Endothelial cell of umbilical vein (primary cell): ENCODE measurements around the gene DDX27. TPM values are rescaled to one million over a fixed set of nuclear protein-coding genes. Genes with fewer than 3 reads are reported as not detected.

Source experiments
- BruUV-seq: library from RNA; stranded (reverse); fragments of 400-500 nt; replicated peaks from 2 replicates; lab custom pipeline; 2021; lab: Mats Ljungman, UMichigan
- CTCF ChIA-PET: fragments of 300-600, 350-600 bp; sonication (Branson Sonifier 250); formaldehyde crosslinking; loops from one replicate; lab custom pipeline; 2021; ENCODE audit warnings: antibody characterized with exemption, inconsistent platforms; lab: Charles Lee
- POLR2A ChIA-PET: fragments of 300-600, 350-600 bp; sonication (Branson Sonifier 250); formaldehyde crosslinking; loops from one replicate; lab custom pipeline; 2021; ENCODE audit warnings: antibody characterized with exemption, inconsistent platforms; lab: Charles Lee
- DNase-seq: peaks from one replicate; pipeline ENCODE4 v3.0.0-alpha.2; 2011; ENCODE audit warnings: low read depth, low spot score
- FAIRE-seq: peaks from 2 replicates; lab custom pipeline; 2011; peaks lifted over from hg19 to GRCh38; lab: Jason Lieb, UNC
- H2AFZ ChIP-seq: 2 replicates; pipeline ENCODE4 v1.6.0; 2012; ENCODE audit warnings: low read depth, low read length, control low read depth, inconsistent platforms
- H3K27ac ChIP-seq: 2 replicates; pipeline ENCODE4 v1.5.1; 2011; ENCODE audit warnings: low read depth, mild to moderate bottlenecking, control low read depth, low read length, moderate library complexity; ENCODE audit not compliant: insufficient read depth
- H3K27me3 ChIP-seq, 2 experiments: 2 replicates each; pipeline versions ENCODE4 v1.6.0 to v1.6.1; 2011; ENCODE audit warnings: low read length in 2 of 2, mixed read lengths in 1 of 2; ENCODE audit not compliant: control insufficient read depth in 2 of 2, insufficient read depth in 2 of 2
- H3K36me3 ChIP-seq, 2 experiments: 2 replicates in 1 of 2; 3 replicates in 1 of 2; pipeline ENCODE4 v1.5.1; 2011; ENCODE audit warnings: low read length in 2 of 2, mild to moderate bottlenecking in 1 of 2, moderate library complexity in 1 of 2; ENCODE audit not compliant: control insufficient read depth in 2 of 2, insufficient read depth in 2 of 2; ENCODE audit errors: extremely low read depth in 1 of 2
- H3K4me1 ChIP-seq: 3 replicates; pipeline ENCODE4 v1.5.1; 2011; ENCODE audit warnings: mild to moderate bottlenecking, low read length; ENCODE audit not compliant: control insufficient read depth, insufficient read depth; ENCODE audit errors: extremely low read depth
- H3K4me2 ChIP-seq: 2 replicates; pipeline ENCODE4 v1.6.1; 2011; ENCODE audit warnings: low read length, control low read depth, mixed read lengths; ENCODE audit not compliant: insufficient read depth
- H3K4me3 ChIP-seq, 3 experiments: fragments of 200-600 bp in 1 of 3; sonication (generic), shearing (Covaris generic) in 1 of 3; replicated peaks in 1 of 3; 2 replicates each; pipeline ENCODE4 v1.5.1; 2011 to 2016; ENCODE audit warnings: control low read depth in 3 of 3, low read length in 3 of 3, mild to moderate bottlenecking in 2 of 3, inconsistent platforms in 1 of 3, low read depth in 1 of 3, moderate library complexity in 1 of 3; ENCODE audit not compliant: insufficient read depth in 1 of 3
- H3K79me2 ChIP-seq: 2 replicates; pipeline ENCODE4 v1.6.0; 2012; ENCODE audit warnings: low read length, inconsistent platforms; ENCODE audit not compliant: control insufficient read depth, insufficient read depth
- H3K9ac ChIP-seq: replicated peaks from 2 replicates; pipeline ENCODE3; 2011; ENCODE audit warnings: low read length, control low read depth; ENCODE audit not compliant: insufficient read depth; ENCODE audit errors: extremely low read depth
- H3K9me1 ChIP-seq: replicated peaks from 3 replicates; pipeline ENCODE4 v1.6.0; 2011; ENCODE audit warnings: mild to moderate bottlenecking, low read length; ENCODE audit not compliant: control insufficient read depth, insufficient read depth; ENCODE audit errors: extremely low read depth
- H3K9me3 ChIP-seq: replicated peaks from 2 replicates; pipeline ENCODE4 v1.5.1; 2012; ENCODE audit warnings: low read length, inconsistent platforms; ENCODE audit not compliant: control insufficient read depth, insufficient read depth
- H4K20me1 ChIP-seq: replicated peaks from 2 replicates; pipeline ENCODE3; 2011; ENCODE audit warnings: mild to moderate bottlenecking, low read length; ENCODE audit not compliant: control insufficient read depth, insufficient read depth; ENCODE audit errors: extremely low read depth
- EZH2 ChIP-seq: IDR thresholded peaks from 2 replicates; pipeline ENCODE4 v1.6.1; 2012; ENCODE audit warnings: borderline replicate concordance, low read depth, mild to moderate bottlenecking, moderate library complexity, low read length, inconsistent platforms; ENCODE audit not compliant: severe bottlenecking
- FOS ChIP-seq: IDR thresholded peaks from 2 replicates; pipeline ENCODE4 v1.6.1; 2011; ENCODE audit warnings: mild to moderate bottlenecking, low read length, moderate library complexity, borderline replicate concordance; ENCODE audit not compliant: insufficient read depth
- GATA2 ChIP-seq: IDR thresholded peaks from 2 replicates; pipeline ENCODE4 v1.7.0; 2011; ENCODE audit warnings: low read depth, mild to moderate bottlenecking, moderate library complexity, mixed read lengths, low read length; ENCODE audit not compliant: insufficient read length, insufficient read depth
- JUN ChIP-seq: IDR thresholded peaks from 2 replicates; pipeline ENCODE4 v1.6.1; 2011; ENCODE audit warnings: borderline replicate concordance, low read depth; ENCODE audit not compliant: insufficient read length, insufficient read depth
- MYC ChIP-seq: IDR thresholded peaks from one replicate; pipeline ENCODE4 v1.6.1; 2011; ENCODE audit warnings: mild to moderate bottlenecking, low read depth, low read length
- POLR2A ChIP-seq: IDR thresholded peaks from 2 replicates; pipeline ENCODE4 v1.6.1; 2012; ENCODE audit warnings: low read depth, mild to moderate bottlenecking, control low read depth, low read length
- POLR2AphosphoS5 ChIP-seq: IDR thresholded peaks from 2 replicates; pipeline ENCODE4 v1.6.1; 2012; ENCODE audit warnings: low read depth, mild to moderate bottlenecking, control low read depth, low read length, moderate library complexity; ENCODE audit not compliant: insufficient read depth
- dilution Hi-C: fragments of 300-500 bp; cut with MboI; formaldehyde crosslinking; loops from one replicate; pipeline ENCODE4 v1.15.0; 2019; ENCODE audit warnings: low sequenced_read_pairs; ENCODE audit not compliant: extremely low pct_ligation_motif_present
- intact Hi-C: fragments of 100-400 bp; cut with micrococcal nuclease; formaldehyde crosslinking; loops from one replicate; pipeline ENCODE4 v1.10.0; 2022
- polyA plus RNA-seq, 4 experiments: library from polyadenylated mRNA; depleted of rRNA in 3 of 4; stranded (reverse) in 3 of 4; unstranded in 1 of 4; fragments of >200 nt; gene quantifications; 2 replicates each; pipeline versions ENCODE4 v1.2.1 to v1.2.3, GENCODE V29; 2011 to 2012; ENCODE audit warnings: missing spikeins in 1 of 4
- total RNA-seq: library from RNA; stranded (reverse); gene quantifications from 2 replicates; pipeline ENCODE4 v1.2.3, GENCODE V29; 2021
- TF ChIP-seq, protein P1 (sequence below), 2 donors: IDR thresholded peaks; 1 replicate in 1 of 2; 2 replicates in 1 of 2; pipeline ENCODE4 v1.5.1; 2011; ENCODE audit warnings: low read length in 2 of 2, mild to moderate bottlenecking in 2 of 2, moderate library complexity in 2 of 2, control low read depth in 1 of 2, inconsistent platforms in 1 of 2, low read depth in 1 of 2; ENCODE audit not compliant: insufficient read depth in 1 of 2; ENCODE audit errors: extremely low read depth in 1 of 2
- TF ChIP-seq, protein P2 (sequence below): IDR thresholded peaks from 2 replicates; pipeline ENCODE4 v1.6.1; 2011; ENCODE audit not compliant: insufficient read depth, insufficient read length

Gene DDX27
- total and polyA plus RNA-seq, 2 donors (not counting 3 experiments of a cell fraction or from before 2014, with no cell fraction given), result 24.0 to 25.7 TPM

DNA sequence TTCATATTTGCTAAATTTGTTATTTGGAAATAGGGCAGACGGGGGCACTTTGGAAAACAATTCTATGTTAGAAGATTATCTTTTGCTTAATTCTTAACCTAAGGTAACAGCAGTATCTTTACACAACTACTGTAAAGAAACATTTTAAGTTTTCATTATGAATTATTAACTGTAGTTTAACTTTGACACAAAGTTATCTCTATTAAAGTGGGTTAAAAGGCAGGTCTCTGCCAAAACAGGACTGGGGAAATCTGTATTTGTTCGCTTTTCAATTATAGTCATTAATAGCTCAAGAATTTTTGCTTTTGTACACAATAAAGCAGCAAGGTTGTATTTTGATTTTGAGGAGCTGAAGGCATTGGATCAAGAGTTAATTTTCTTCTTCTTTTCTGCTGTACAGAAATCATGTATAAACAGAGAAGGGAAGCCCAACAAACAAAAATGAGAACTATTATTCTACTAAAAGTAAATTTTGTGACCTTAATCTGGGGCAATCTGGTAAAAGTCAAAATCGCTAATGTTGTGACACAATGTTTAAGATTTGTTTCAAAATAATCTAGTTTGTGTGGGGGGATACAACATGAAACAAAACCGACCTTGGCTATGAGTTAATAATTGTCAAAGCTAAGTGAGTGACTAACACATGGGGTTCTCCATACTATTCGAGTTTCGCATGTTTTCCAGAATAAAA, 34.0 kb upstream of the DDX27 start:
- Histone ChIP-seq H4K20me1 (peaks cover 14% of the 10 kb centered on the region), H3K36me3 (no peaks in the 10 kb centered on the region), H3K9ac (no peak overlapping the region), H3K27ac (no peak overlapping the region), H3K79me2 (peaks cover 77% of the 10 kb centered on the region), H2AFZ (no peak overlapping the region), H3K9me3 (no peaks in the 10 kb centered on the region), H3K4me2 (no peak overlapping the region), H3K4me1 (peaks cover 12% of the 10 kb centered on the region), H3K27me3 (peaks cover 0 to 3% of the 10 kb centered on the region in 2 experiments), H3K9me1 (no peaks in the 10 kb centered on the region), H3K4me3 (no peak overlapping the region)
- dilution Hi-C loops, result no loop called here
- DNase-seq (no peak), FAIRE-seq (no peak)
- ChIA-PET CTCF (interaction anchor here (0.5 to 1.1 kb wide), 2 partner anchors 32 to 280 kb away, joined by 3 to 5 read pairs; no protein-coding TSS in a partner anchor), POLR2A (no interaction called here)
- BruUV-seq, result no TSS peak
- intact Hi-C loops, result no loop called here
- TF ChIP-seq, protein P1, sequence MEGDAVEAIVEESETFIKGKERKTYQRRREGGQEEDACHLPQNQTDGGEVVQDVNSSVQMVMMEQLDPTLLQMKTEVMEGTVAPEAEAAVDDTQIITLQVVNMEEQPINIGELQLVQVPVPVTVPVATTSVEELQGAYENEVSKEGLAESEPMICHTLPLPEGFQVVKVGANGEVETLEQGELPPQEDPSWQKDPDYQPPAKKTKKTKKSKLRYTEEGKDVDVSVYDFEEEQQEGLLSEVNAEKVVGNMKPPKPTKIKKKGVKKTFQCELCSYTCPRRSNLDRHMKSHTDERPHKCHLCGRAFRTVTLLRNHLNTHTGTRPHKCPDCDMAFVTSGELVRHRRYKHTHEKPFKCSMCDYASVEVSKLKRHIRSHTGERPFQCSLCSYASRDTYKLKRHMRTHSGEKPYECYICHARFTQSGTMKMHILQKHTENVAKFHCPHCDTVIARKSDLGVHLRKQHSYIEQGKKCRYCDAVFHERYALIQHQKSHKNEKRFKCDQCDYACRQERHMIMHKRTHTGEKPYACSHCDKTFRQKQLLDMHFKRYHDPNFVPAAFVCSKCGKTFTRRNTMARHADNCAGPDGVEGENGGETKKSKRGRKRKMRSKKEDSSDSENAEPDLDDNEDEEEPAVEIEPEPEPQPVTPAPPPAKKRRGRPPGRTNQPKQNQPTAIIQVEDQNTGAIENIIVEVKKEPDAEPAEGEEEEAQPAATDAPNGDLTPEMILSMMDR (IDR thresholded peaks at IDR 0.05; ENCODE audit: extremely low read depth in 1 of 2, insufficient read depth in 1 of 2, low read depth in 1 of 2, low read length in 2 of 2), result no peak
- no peak for TF ChIP-seq JUN
- TF ChIP-seq POLR2AphosphoS5, result no peak
- TF ChIP-seq GATA2, result no peak
- TF ChIP-seq, protein P2, sequence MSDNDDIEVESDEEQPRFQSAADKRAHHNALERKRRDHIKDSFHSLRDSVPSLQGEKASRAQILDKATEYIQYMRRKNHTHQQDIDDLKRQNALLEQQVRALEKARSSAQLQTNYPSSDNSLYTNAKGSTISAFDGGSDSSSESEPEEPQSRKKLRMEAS, result no peak
- no peak for TF ChIP-seq POLR2A
- TF ChIP-seq FOS, result no peak
- no peak for TF ChIP-seq EZH2
- TF ChIP-seq MYC, result no peak
